Activated naive CD4-positive, alpha-beta T cell treated with anti-CD3 and anti-CD28 coated beads, Interleukin-2, amount 50 U/mL, for 16 hours (primary cell): ENCODE measurements around the gene NEK2.
"Not testable (repeated sequence)": the region's sequence is repeated elsewhere in the genome, so short reads cannot be mapped to it uniquely, and the experiment has no call there.

Experiments
- DNase-seq: peaks from one replicate; pipeline ENCODE4 v3.0.0-alpha.2; 2020

Gene NEK2

GRCh38 chr1:211632117-211632807 lies 43.2 kb downstream of the NEK2 start:
- no peak for DNase-seq

- no peak for DNase-seq
Observed at GRCh38 chr1:211631168-211631567, 44.3 kb downstream of the NEK2 start.

- no peak for DNase-seq
Observed at GRCh38 chr1:211630236-211631081, 45.0 kb downstream of the NEK2 start.

GRCh38 chr1:211628417-211628816 lies 47.0 kb downstream of the NEK2 start:
- no peak for DNase-seq

GRCh38 chr1:211627259-211627658 lies 48.2 kb downstream of the NEK2 start:
- no peak for DNase-seq

GRCh38 chr1:211625866-211626265 lies 49.6 kb downstream of the NEK2 start:
- not testable (repeated sequence) for DNase-seq

GRCh38 chr1:211625040-211625439 lies 50.4 kb downstream of the NEK2 start:
- DNase-seq: no peak

GRCh38 chr1:211623515-211623914 lies 51.9 kb downstream of the NEK2 start:
- no peak for DNase-seq

- no peak for DNase-seq
Observed at GRCh38 chr1:211621447-211622198, 53.8 kb downstream of the NEK2 start.

- DNase-seq: no peak
Observed at GRCh38 chr1:211620097-211620496, 55.3 kb downstream of the NEK2 start.

- DNase-seq: no peak
Observed at GRCh38 chr1:211619033-211619996, 56.1 kb downstream of the NEK2 start.

- DNase-seq: no peak
Observed at GRCh38 chr1:211616965-211617297, 58.5 kb downstream of the NEK2 start.

GRCh38 chr1:211616231-211616964 lies 59.0 kb downstream of the NEK2 start:
- DNase-seq: no peak

GRCh38 chr1:211614615-211615014 lies 60.8 kb downstream of the NEK2 start:
- no peak for DNase-seq

- no peak for DNase-seq
Observed at GRCh38 chr1:211613951-211614350, 61.5 kb downstream of the NEK2 start.

GRCh38 chr1:211613108-211613947 lies 62.1 kb downstream of the NEK2 start:
- DNase-seq: no peak

GRCh38 chr1:211612786-211613107 lies 62.7 kb downstream of the NEK2 start:
- no peak for DNase-seq
